Endodermal cell (in vitro differentiated cells): ENCODE data around the gene SPINK6. TPM values are rescaled to one million over a fixed set of nuclear protein-coding genes. Genes with fewer than 3 reads are reported as not detected.
A peak's percentile ranks its signal among the peaks of the same experiment; 100 is the strongest.

Experiments used
- DNase-seq: peaks from one replicate; pipeline ENCODE4 v3.0.0-alpha.2; 2017
- H3K27ac ChIP-seq: 2 replicates; pipeline ENCODE4 v1.5.1; 2013; ENCODE audit warnings: mild to moderate bottlenecking, low read depth, low read length, moderate library complexity
- H3K27me3 ChIP-seq: 2 replicates; pipeline ENCODE4 v1.6.1; 2013; ENCODE audit warnings: mild to moderate bottlenecking, low read length, moderate library complexity; ENCODE audit not compliant: insufficient read depth, control insufficient read depth, poor library complexity, severe bottlenecking
- H3K36me3 ChIP-seq: 2 replicates; pipeline ENCODE4 v1.7.0; 2013; ENCODE audit warnings: mild to moderate bottlenecking, low read length, moderate library complexity; ENCODE audit not compliant: control insufficient read depth, insufficient read depth
- H3K4me1 ChIP-seq: one replicate; pipeline ENCODE4 v1.7.0; 2013; ENCODE audit warnings: low read length; ENCODE audit not compliant: control insufficient read depth, insufficient read depth
- H3K4me3 ChIP-seq: 2 replicates; pipeline ENCODE4 v1.5.1; 2013; ENCODE audit warnings: mild to moderate bottlenecking, low read length, moderate library complexity
- H3K9ac ChIP-seq: 2 replicates; pipeline ENCODE4 v1.6.1; 2013; ENCODE audit warnings: mild to moderate bottlenecking, low read length, moderate library complexity; ENCODE audit not compliant: poor library complexity, severe bottlenecking; ENCODE audit errors: extremely low read depth
- H3K9me3 ChIP-seq: 2 replicates; pipeline ENCODE4 v1.6.1; 2013; ENCODE audit warnings: mild to moderate bottlenecking, low read length, moderate library complexity; ENCODE audit not compliant: control insufficient read depth
- H3K27ac Mint-ChIP-seq: 2 replicates; pipeline ENCODE4 v1.8.0; 2020; ENCODE audit warnings: mixed read lengths
- H3K27me3 Mint-ChIP-seq: 2 replicates; pipeline ENCODE4 v1.8.0; 2021; ENCODE audit warnings: mild to moderate bottlenecking, mixed read lengths; ENCODE audit not compliant: insufficient read depth
- H3K36me3 Mint-ChIP-seq: 2 replicates; pipeline ENCODE4 v1.8.0; 2020; ENCODE audit warnings: low read depth, mixed read lengths
- H3K4me1 Mint-ChIP-seq: 2 replicates; pipeline ENCODE4 v1.8.0; 2020; ENCODE audit warnings: mixed read lengths
- H3K4me3 Mint-ChIP-seq: 2 replicates; pipeline ENCODE4 v1.8.0; 2020; ENCODE audit warnings: mild to moderate bottlenecking, moderate library complexity, mixed read lengths
- H3K9me3 Mint-ChIP-seq: 2 replicates; pipeline ENCODE4 v1.8.0; 2020; ENCODE audit warnings: mild to moderate bottlenecking, mixed read lengths
- CTCF ChIP-seq: fragments of 200-600 bp; sonication (generic); conservative IDR thresholded peaks from 2 replicates; pipeline ENCODE4 v1.5.0; 2021; ENCODE audit warnings: antibody characterized with exemption, mild to moderate bottlenecking
- WGBS, 2 experiments: methylation state at CpG; one replicate each; pipeline versions ENCODE4 v1.1.5 to v1.1.7; 2013; ENCODE audit warnings: missing lambda C conversion rate in 2 of 2, mixed read lengths in 1 of 2; ENCODE audit not compliant: insufficient coverage in 1 of 2, insufficient read length in 1 of 2; 5-methylcytosine and 5-hydroxymethylcytosine counted together
- total RNA-seq, 2 donors: library from RNA; stranded (reverse); fragmentation: NEBNext Ultra II Directional in 1 of 2; extraction: Animal tissue kit (Norgen Biotek cat#: 25700) in 1 of 2; gene quantifications; 2 replicates in 1 of 2; 3 replicates in 1 of 2; pipeline ENCODE4 v1.2.1, GENCODE V29; 2021

Gene SPINK6
- total RNA-seq, 2 donors from 2014 or later = not detected

- no peaks in the 10 kb centered on the region for H3K4me1 ChIP-seq
- no peak overlapping the region for H3K4me3 Mint-ChIP-seq
- H3K27me3 ChIP-seq = peaks cover 6% of the 10 kb centered on the region
- H3K4me1 Mint-ChIP-seq = no peaks in the 10 kb centered on the region
- H3K36me3 ChIP-seq = no peaks in the 10 kb centered on the region
- no peaks in the 10 kb centered on the region for H3K9me3 ChIP-seq
- no peaks in the 10 kb centered on the region for H3K9me3 Mint-ChIP-seq
- no peak for DNase-seq
- no peaks in the 10 kb centered on the region for H3K27me3 Mint-ChIP-seq
- no peak overlapping the region for H3K27ac Mint-ChIP-seq
- no peak overlapping the region for H3K27ac ChIP-seq
- no peak overlapping the region for H3K4me3 ChIP-seq
- no peak overlapping the region for H3K9ac ChIP-seq
- 87 to 100% methylated on average over 1 to 2 of the region's 2 CpGs for WGBS, 2 experiments
- TF ChIP-seq CTCF = no peak
- no peaks in the 10 kb centered on the region for H3K36me3 Mint-ChIP-seq
These were observed 21.4 kb downstream of the SPINK6 start for GRCh38 chr5:148224117-148224742.

- H3K27me3 ChIP-seq = peaks cover 6% of the 10 kb centered on the region
- Mint-ChIP-seq H3K4me1 (no peaks in the 10 kb centered on the region), H3K4me3 (no peak overlapping the region), H3K27me3 (no peaks in the 10 kb centered on the region), H3K9me3 (peaks cover 9% of the 10 kb centered on the region), H3K27ac (no peak overlapping the region), H3K36me3 (no peaks in the 10 kb centered on the region)
- H3K9ac ChIP-seq = no peak overlapping the region
- no peaks in the 10 kb centered on the region for H3K9me3 ChIP-seq
- no peak overlapping the region for H3K27ac ChIP-seq
- no peak for TF ChIP-seq CTCF
- H3K4me3 ChIP-seq = no peak overlapping the region
- no peaks in the 10 kb centered on the region for H3K4me1 ChIP-seq
- WGBS, 2 experiments = 89 to 93% methylated on average over 3 of the region's 3 CpGs
- DNase-seq = no peak
- no peaks in the 10 kb centered on the region for H3K36me3 ChIP-seq
These were observed 25.6 kb downstream of the SPINK6 start for GRCh38 chr5:148228392-148228984.

DNA sequence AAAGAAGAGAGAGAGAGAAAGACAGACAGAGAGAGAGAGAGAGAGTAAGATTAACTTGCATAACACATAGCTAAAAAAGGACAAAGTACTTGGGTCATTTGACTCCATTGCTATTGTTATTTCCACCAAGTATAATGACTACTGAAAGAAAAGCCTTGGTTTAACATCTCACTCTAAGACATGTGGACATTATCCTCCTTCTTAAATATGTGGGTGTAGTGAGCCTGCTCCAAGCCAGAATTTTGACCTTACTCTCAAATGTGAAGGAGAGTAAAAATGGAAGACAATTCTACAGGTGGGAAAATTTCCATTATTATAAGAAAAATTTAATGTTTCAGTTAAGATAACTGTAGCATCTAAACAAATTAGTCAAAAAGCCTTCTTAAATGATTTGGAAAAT, 27.0 kb downstream of the SPINK6 start:
- Histone ChIP-seq H3K9me3 (no peaks in the 10 kb centered on the region), H3K9ac (no peak overlapping the region), H3K27me3 (no peaks in the 10 kb centered on the region), H3K36me3 (no peaks in the 10 kb centered on the region), H3K4me3 (no peak overlapping the region), H3K27ac (no peak overlapping the region), H3K4me1 (no peaks in the 10 kb centered on the region)
- no peaks in the 10 kb centered on the region for H3K36me3 Mint-ChIP-seq
- H3K4me1 Mint-ChIP-seq = no peaks in the 10 kb centered on the region
- H3K27ac Mint-ChIP-seq = no peak overlapping the region
- peak overlapping the region; percentile 62 for H3K4me3 Mint-ChIP-seq
- no peak for TF ChIP-seq CTCF
- no peak for DNase-seq
- peaks cover 9% of the 10 kb centered on the region for H3K9me3 Mint-ChIP-seq
- no peaks in the 10 kb centered on the region for H3K27me3 Mint-ChIP-seq
